ENCODE results near the gene RAET1G.
"Not testable (repeated sequence)": the region's sequence is repeated elsewhere in the genome, so short reads cannot be mapped to it uniquely, and the experiment has no call there.

RAET1G gene

GRCh38 chr6:149891864-149892263 lies 31.1 kb downstream of the RAET1G start:
- DNase-seq: not testable (repeated sequence)

GRCh38 chr6:149891259-149891658 lies 31.7 kb downstream of the RAET1G start:
- no peak for DNase-seq

- DNase-seq: no peak
These were observed 32.3 kb downstream of the RAET1G start for GRCh38 chr6:149890629-149891045.

GRCh38 chr6:149889326-149889725 lies 33.6 kb downstream of the RAET1G start:
- DNase-seq: no peak

- DNase-seq: no peak
These were observed 34.3 kb downstream of the RAET1G start for GRCh38 chr6:149888659-149889058.

- no peak for DNase-seq
These were observed 34.8 kb downstream of the RAET1G start for GRCh38 chr6:149888093-149888492.

GRCh38 chr6:149887343-149887742 lies 35.6 kb downstream of the RAET1G start:
- no peak for DNase-seq

- DNase-seq: no peak
These were observed 37.0 kb downstream of the RAET1G start for GRCh38 chr6:149885888-149886287.

- no peak for DNase-seq
These were observed 38.3 kb downstream of the RAET1G start for GRCh38 chr6:149884617-149885016.

- DNase-seq: no peak
These were observed 38.7 kb downstream of the RAET1G start for GRCh38 chr6:149884215-149884614.

- no peak for DNase-seq
These were observed 41.1 kb downstream of the RAET1G start for GRCh38 chr6:149881860-149882259.

GRCh38 chr6:149881066-149881766 lies 41.7 kb downstream of the RAET1G start:
- no peak for DNase-seq

- DNase-seq: no peak
These were observed 45.3 kb downstream of the RAET1G start for GRCh38 chr6:149877659-149878058.

- no peak for DNase-seq
These were observed 46.5 kb downstream of the RAET1G start for GRCh38 chr6:149876241-149876933.

GRCh38 chr6:149872233-149872632 lies 50.7 kb downstream of the RAET1G start:
- DNase-seq: no peak

- DNase-seq: no peak
These were observed 51.7 kb downstream of the RAET1G start for GRCh38 chr6:149871182-149871581.

- no peak for DNase-seq
These were observed 53.5 kb downstream of the RAET1G start for GRCh38 chr6:149869275-149869892.

- DNase-seq: no peak
These were observed 54.9 kb downstream of the RAET1G start for GRCh38 chr6:149867876-149868640.
